Measurements from ENCODE around the gene RBM20. TPM values are rescaled to one million over a fixed set of nuclear protein-coding genes. Genes with fewer than 3 reads are reported as not detected.
"Not testable (repeated sequence)": the region's sequence is repeated elsewhere in the genome, so short reads cannot be mapped to it uniquely, and the experiment has no call there.

Gene RBM20
- total RNA-seq, 1 experiment from 2014 or later, result 16.5 TPM

DNA sequence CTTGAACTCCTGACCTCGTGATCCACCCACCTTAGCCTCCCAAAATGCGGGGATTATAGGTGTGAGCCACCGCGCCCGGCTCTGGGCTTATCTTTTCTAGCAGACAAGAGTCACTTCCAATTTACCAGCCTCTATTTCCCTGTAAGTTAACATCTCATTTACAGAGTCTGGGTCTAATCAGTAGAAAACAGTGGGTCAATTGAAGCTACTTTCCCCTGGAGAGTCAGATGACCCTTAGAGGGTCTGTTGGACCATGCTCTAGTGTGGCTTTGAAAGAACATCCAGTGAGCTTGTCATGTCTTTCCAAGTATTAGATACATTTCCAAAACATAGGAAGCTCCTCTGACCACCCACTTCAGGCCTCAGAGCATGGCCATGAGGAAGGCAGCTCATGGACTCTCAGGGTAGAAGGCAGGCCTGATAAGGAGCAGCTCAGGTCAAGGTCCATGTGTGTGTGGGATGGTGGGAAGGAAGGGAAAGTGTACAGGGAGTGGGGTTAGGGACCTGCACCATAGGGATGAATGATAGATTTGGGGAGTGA lies 27.6 kb upstream of the RBM20 start:
- Histone ChIP-seq H3K9me3 (replicated peaks) (no peaks in the 10 kb centered on the region), H3K4me3 (no peak overlapping the region), H3K4me1 (replicated peaks) (peaks cover 35% of the 10 kb centered on the region), H3K27ac (no peak overlapping the region), H3K27me3 (replicated peaks) (no peaks in the 10 kb centered on the region), H3K36me3 (no peaks in the 10 kb centered on the region)
- no peak for DNase-seq (ENCODE audit: low read depth in 1 of 2, low spot score in 2 of 2)

DNA sequence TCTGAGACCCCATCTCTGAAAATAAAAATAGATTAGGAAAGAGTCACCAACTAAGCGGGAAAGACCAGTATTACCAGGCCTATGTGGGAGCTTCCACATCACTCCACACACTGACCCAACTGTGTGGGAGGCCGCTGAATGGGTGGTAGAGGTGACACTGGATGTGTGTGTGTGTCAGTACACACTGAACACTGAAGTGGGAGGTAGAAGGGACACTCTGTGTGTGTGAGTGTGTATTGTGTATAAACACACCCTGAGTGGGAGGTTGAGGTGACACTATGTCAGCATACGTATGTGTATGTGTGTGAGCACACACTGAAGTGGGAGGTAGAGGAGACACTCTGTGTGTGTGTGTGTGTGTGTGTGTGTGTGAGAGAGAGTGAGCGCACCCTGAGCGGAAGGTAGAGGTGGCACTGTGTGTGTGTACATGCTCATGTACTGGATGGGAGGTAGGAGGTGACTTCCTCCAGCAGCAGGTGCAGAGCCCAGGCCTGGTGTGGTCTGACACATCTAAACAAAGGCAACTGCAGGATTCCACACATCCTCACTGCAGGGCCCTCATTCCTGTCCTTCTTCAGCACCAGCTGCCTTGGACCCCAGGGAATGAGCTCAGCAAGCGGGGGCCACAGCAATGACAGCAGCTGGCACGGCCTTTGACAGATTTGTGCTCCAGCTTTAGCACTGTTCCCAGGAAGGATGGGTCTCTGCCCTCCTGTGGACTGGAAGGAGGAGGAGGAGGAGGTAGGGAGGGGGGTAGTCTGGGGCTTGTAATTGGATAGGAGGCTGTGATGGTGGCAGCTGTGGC lies 26.5 kb upstream of the RBM20 start:
- H3K27ac ChIP-seq, result no peak overlapping the region
- peaks cover 35% of the 10 kb centered on the region for H3K4me1 ChIP-seq (replicated peaks)
- H3K4me3 ChIP-seq, result no peak overlapping the region
- H3K27me3 ChIP-seq (replicated peaks), result no peaks in the 10 kb centered on the region
- DNase-seq (ENCODE audit: low read depth in 1 of 2, low spot score in 2 of 2), result no peak
- H3K36me3 ChIP-seq, result no peaks in the 10 kb centered on the region
- no peaks in the 10 kb centered on the region for H3K9me3 ChIP-seq (replicated peaks)

DNA sequence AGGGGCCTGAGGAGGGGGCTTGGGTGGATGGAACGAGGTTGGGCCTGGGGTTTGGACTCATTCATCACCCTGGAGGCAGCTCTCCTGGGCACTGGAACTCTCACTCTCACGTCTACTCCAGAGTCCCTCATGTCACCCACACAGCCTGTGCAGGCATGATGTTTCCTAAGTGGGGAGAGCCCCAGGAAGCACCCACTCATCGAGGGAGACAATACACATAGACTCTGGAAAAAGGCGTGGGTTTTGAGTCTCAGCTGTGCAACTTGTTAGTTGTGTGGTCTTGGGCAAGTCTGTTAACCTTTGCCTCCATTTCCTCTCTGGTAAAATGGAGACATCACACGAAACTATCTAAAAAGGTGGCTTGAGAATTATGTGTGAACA lies 25.9 kb upstream of the RBM20 start:
- H3K27ac ChIP-seq, result no peak overlapping the region
- H3K27me3 ChIP-seq (replicated peaks), result no peaks in the 10 kb centered on the region
- H3K4me1 ChIP-seq (replicated peaks), result peaks cover 35% of the 10 kb centered on the region

DNA sequence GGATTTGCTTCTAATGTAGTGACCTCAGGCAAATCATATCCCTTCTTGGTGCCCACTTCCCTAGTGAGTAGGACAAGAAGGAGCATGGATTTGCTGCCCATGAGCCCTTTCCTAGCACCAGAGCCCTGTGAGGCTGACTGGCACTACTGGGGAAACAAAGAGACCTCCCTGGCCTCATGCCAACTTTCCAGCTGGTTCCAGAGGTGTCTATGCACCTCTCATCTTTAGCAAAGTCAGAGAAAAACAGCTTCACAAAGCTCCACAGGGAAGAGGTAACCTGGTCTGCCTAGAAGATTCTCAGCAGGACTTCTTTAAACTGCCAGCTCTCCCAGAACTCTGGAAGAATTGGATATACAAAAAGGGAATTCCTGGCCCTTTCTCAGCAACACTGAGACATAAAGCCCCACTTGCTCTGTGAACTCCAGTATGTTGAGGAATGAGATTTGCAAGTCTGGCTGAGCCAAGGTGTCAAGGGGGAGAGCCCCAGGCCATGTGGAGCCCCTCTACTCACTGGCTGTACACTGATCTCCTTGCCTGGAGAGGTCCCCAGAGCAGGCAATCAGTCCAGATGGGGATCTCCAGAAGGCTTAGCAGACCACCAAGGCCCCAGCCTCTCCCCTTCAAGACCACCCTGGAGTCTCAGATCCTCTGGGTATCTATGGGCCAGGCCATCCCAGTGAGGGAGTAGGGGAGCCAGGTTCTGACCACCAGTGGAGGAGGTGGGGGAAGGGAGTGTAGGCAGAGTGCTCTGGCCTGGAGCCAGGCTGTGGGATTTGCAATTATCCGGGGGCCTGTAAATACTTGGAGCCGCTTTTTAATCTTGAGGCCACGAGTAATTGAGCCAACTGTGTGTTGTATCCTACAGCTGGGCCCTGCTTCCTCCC lies 24.4 kb upstream of the RBM20 start:
- Histone ChIP-seq H3K9me3 (replicated peaks) (no peaks in the 10 kb centered on the region), H3K4me3 (no peak overlapping the region), H3K27ac (no peak overlapping the region), H3K4me1 (replicated peaks) (peaks cover 24% of the 10 kb centered on the region), H3K36me3 (no peaks in the 10 kb centered on the region), H3K27me3 (replicated peaks) (no peaks in the 10 kb centered on the region)
- peak in 1 of 2 experiments; percentile 48 for DNase-seq (ENCODE audit: low read depth in 1 of 2, low spot score in 2 of 2)

More for the DNA sequence above, 25.9 kb upstream of the RBM20 start:
- H3K9me3 ChIP-seq (replicated peaks), result no peaks in the 10 kb centered on the region
- no peak overlapping the region for H3K4me3 ChIP-seq
- H3K36me3 ChIP-seq, result no peaks in the 10 kb centered on the region
- DNase-seq (ENCODE audit: low read depth in 1 of 2, low spot score in 2 of 2), result no peak

DNA sequence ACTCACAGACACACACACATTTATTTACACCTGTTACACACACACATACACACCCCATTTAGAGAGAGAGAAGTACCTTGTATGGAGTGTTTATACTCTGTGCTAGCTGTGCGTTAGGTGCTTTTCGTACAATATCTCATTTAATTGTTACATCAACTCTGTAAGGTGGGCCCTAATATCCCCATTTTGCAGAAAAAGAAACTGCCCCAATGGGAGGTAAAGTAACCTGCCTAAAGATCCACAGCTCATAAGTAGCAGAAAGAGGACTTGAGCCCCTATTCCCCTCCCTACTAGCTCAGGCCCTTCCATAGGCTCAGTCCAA lies 23.8 kb upstream of the RBM20 start:
- H3K9me3 ChIP-seq (replicated peaks), result no peaks in the 10 kb centered on the region
- H3K36me3 ChIP-seq, result no peaks in the 10 kb centered on the region
- H3K27ac ChIP-seq, result no peak overlapping the region
- H3K27me3 ChIP-seq (replicated peaks), result no peaks in the 10 kb centered on the region
- peaks cover 19% of the 10 kb centered on the region for H3K4me1 ChIP-seq (replicated peaks)
- no peak overlapping the region for H3K4me3 ChIP-seq
- DNase-seq (ENCODE audit: low read depth in 1 of 2, low spot score in 2 of 2), result no peak

DNA sequence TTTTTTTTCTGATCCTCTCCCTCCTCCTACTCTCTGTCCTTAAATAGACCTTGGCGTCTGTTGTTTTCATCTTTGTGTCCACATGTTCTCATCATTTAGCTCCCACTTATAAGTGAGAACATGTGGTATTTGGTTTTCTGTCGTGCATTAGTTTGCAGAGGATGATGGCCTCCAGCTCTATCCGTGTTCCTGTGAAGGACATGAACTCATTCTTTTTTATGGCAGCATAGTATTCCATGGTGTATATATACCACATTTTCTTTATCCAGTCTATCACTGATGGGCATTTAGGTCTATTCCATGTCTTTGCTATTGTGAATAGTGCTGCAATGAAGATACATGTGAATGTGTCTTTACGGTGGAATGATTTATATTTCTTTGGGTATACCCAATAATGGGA lies 20.8 kb upstream of the RBM20 start:
- H3K27ac ChIP-seq; H3K27me3 ChIP-seq (replicated peaks); H3K9me3 ChIP-seq (replicated peaks); DNase-seq (ENCODE audit: low read depth in 1 of 2, low spot score in 2 of 2); H3K4me3 ChIP-seq; H3K36me3 ChIP-seq: not testable (repeated sequence)
- peaks cover 44% of the 10 kb centered on the region for H3K4me1 ChIP-seq (replicated peaks)

DNA sequence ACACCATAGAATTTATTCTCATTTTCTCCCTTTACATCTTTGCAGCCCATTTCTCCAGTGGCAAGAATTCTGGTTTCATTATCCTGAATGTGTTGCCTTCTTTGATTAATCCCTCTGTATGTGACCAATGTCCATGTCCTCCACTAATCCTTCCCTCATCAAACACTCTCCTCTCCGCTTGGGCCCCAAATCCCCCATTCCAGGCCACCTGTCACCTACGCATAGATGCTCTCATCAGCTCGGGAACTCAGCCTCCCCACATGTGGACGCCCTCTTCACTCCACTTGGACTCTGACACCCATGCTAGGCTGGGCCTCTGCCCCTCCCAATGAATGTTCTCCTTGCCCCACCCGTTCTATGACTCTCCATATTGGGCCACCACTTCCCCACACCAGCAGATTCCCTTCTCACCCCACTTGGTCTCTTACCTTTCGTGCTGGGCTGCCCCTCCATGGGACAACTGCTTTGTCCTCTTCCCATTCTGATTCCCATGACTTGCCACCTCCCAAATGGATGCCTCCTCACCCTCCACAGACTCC lies 18.7 kb upstream of the RBM20 start:
- H3K4me1 ChIP-seq (replicated peaks), result peaks cover 47% of the 10 kb centered on the region

DNA sequence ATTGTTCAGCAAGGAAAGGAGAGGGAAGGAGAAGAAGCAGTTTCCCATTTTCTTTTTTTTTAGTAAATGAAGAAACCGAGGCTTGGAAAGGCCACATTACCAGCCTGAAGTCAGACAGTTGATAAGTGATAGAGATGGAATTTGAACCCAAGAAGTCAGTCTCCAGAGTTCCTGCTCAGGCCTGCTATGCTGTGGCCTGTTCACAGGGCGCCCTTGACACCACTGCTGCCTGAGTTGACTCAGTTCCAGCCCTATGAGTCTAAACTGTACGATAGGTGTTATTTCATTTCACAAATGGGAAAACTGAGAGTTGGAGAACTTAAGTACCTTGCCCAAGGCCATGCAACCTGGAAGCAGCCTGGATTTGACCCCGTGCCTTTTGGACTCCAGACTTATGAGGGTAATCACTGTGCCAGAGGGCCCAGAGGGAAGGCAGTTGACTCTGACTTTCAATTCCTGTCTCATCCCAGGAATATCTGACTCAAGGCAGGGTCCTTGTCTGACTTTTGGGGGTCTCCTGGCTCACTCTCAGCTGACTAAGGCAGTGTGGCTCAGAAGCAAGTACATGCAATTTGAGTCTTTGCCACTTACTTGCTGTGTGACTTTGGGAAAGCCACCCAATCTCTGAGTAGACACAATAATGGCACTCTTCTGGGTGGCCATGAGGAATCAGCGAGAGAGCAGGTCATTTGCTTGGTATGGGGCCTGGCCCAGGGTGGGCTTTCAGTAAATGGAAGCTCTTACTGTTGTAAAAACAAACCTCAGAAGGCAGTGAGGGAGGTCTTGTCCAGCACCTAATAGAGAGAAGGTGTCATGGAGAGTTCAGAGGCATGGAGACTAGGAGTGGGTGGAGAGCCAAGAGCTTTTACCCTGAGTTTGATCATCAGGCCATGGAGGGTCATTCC lies 17.9 kb upstream of the RBM20 start:
- DNase-seq (ENCODE audit: low read depth in 1 of 2, low spot score in 2 of 2), result peak; percentile 91 to 94
- peak overlapping the region; percentile 86 for H3K27ac ChIP-seq
- no peaks in the 10 kb centered on the region for H3K36me3 ChIP-seq
- H3K4me3 ChIP-seq, result no peak overlapping the region
- no peaks in the 10 kb centered on the region for H3K27me3 ChIP-seq (replicated peaks)
- H3K4me1 ChIP-seq (replicated peaks), result peaks cover 53% of the 10 kb centered on the region
- no peaks in the 10 kb centered on the region for H3K9me3 ChIP-seq (replicated peaks)

More for the DNA sequence above, 18.7 kb upstream of the RBM20 start:
- Histone ChIP-seq H3K9me3 (replicated peaks) (no peaks in the 10 kb centered on the region), H3K27ac (peak overlapping the region; percentile 86), H3K36me3 (no peaks in the 10 kb centered on the region), H3K27me3 (replicated peaks) (no peaks in the 10 kb centered on the region), H3K4me3 (no peak overlapping the region)
- DNase-seq (ENCODE audit: low read depth in 1 of 2, low spot score in 2 of 2), result peak in 1 of 2 experiments; percentile 33

DNA sequence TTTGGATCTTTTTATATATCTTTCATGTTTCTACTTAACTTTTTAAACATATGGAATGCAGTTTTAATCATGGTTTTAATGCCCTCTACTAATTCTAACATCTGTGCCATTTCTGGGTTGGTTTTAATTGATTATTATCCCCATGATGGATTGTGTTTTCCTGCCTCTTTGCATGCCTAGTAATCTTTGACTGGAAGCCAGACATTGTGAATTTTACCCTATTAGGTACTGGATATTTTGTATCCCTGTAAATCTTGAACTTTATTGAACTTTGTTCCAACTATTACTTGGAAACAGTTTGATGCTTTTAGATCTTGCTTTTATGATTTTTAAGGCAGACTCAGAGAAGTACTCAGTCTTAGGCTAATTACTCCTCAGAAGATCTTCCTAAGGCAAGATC lies 16.0 kb upstream of the RBM20 start:
- Histone ChIP-seq H3K4me3 (no peak overlapping the region), H3K27me3 (replicated peaks) (no peaks in the 10 kb centered on the region), H3K27ac (no peak overlapping the region), H3K36me3 (no peaks in the 10 kb centered on the region), H3K4me1 (replicated peaks) (peaks cover 67% of the 10 kb centered on the region), H3K9me3 (replicated peaks) (no peaks in the 10 kb centered on the region)
- no peak for DNase-seq (ENCODE audit: low read depth in 1 of 2, low spot score in 2 of 2)

DNA sequence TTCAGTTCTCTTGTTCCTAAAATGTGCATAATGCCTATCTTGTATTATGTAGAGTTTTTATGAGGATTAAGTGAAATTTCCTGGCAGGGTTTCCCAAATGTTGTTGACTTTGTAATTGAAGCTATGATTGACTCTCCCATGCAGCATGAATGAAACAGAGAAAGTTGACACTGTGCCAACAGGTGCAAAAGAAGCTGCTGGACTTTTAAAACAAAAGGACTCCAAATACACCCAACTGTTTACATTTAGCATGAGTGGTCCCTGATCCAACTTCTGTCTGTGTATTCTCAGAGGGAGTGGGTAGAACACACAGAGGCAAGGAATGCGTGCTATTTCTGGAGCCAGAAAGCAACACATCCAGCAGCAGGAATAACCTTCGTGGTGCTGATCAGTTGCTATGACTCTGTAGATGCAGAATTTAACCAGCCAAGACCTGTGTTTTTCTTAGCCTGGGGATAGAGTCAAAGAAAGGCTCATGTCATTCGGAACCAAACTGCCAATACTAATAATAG lies 14.4 kb upstream of the RBM20 start:
- H3K36me3 ChIP-seq, result no peaks in the 10 kb centered on the region
- no peaks in the 10 kb centered on the region for H3K27me3 ChIP-seq (replicated peaks)
- peak overlapping the region; percentile 84 for H3K27ac ChIP-seq
- no peak overlapping the region for H3K4me3 ChIP-seq
- H3K9me3 ChIP-seq (replicated peaks), result no peaks in the 10 kb centered on the region
- H3K4me1 ChIP-seq (replicated peaks), result peaks cover 70% of the 10 kb centered on the region
- peak; percentile 89 to 95 for DNase-seq (ENCODE audit: low read depth in 1 of 2, low spot score in 2 of 2)

DNA sequence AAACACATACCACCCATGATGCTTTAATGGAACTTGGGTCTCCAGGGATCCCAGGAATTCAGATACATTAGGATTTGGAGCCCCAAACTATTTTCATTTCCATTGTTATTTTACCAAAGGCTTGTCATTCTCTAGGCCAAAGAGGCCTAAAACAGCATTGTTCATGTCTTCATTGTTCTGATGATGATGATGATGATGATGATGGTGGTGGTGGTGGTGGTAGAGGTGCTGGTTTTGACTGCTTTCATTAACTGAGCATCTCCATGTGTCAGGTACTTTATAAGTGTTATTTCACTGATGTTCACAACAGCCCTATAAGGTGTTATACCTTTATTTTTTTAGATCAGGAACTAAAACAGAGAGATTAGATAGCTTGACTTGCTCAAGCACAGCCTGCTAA lies 12.2 kb upstream of the RBM20 start:
- Histone ChIP-seq H3K27ac (no peak overlapping the region), H3K4me3 (no peak overlapping the region), H3K4me1 (replicated peaks) (peaks cover 68% of the 10 kb centered on the region), H3K36me3 (no peaks in the 10 kb centered on the region), H3K27me3 (replicated peaks) (no peaks in the 10 kb centered on the region), H3K9me3 (replicated peaks) (no peaks in the 10 kb centered on the region)
- DNase-seq (ENCODE audit: low read depth in 1 of 2, low spot score in 2 of 2), result peak in 1 of 2 experiments; percentile 48

DNA sequence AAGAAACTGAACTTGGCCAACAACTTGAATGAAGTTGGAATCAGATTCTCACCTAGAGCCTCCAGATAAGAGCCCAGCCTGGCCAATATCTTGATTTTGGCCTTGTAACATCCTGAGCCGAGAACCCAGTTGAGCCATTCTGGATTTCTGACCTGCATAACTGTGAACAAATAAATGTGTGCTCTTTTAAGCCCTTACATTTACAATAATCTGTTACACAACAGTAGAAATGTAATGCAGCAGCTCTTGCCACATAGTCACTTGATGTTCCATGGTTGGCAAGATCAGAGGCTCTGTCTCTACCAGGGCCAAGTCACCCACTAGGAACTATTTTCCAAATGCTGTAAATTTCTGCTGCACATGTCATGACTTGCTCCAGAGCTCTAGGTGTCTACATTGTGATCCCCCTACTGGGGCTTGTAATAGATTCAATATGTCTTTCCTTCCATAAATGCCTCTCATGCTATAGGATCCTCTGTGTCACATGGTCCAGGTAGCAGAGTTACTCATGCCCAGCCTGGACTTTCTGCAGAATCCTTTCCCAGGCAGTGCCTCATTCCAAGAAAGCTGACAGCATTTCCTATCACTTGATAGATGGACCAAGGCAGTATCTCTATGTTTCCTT lies 11.4 kb upstream of the RBM20 start:
- peaks cover 69% of the 10 kb centered on the region for H3K4me1 ChIP-seq (replicated peaks)
- H3K27ac ChIP-seq, result no peak overlapping the region
- no peaks in the 10 kb centered on the region for H3K36me3 ChIP-seq
- no peak overlapping the region for H3K4me3 ChIP-seq
- no peaks in the 10 kb centered on the region for H3K9me3 ChIP-seq (replicated peaks)
- no peak for DNase-seq (ENCODE audit: low read depth in 1 of 2, low spot score in 2 of 2)
- no peaks in the 10 kb centered on the region for H3K27me3 ChIP-seq (replicated peaks)
